ENCODE results near the gene C3AR1. TPM values are rescaled to one million over a fixed set of nuclear protein-coding genes. Genes with fewer than 3 reads are reported as not detected.
A peak's percentile ranks its signal among the peaks of the same experiment; 100 is the strongest.

C3AR1 gene
- total RNA-seq, 2 experiments from 2014 or later, result 1.4 TPM

DNA sequence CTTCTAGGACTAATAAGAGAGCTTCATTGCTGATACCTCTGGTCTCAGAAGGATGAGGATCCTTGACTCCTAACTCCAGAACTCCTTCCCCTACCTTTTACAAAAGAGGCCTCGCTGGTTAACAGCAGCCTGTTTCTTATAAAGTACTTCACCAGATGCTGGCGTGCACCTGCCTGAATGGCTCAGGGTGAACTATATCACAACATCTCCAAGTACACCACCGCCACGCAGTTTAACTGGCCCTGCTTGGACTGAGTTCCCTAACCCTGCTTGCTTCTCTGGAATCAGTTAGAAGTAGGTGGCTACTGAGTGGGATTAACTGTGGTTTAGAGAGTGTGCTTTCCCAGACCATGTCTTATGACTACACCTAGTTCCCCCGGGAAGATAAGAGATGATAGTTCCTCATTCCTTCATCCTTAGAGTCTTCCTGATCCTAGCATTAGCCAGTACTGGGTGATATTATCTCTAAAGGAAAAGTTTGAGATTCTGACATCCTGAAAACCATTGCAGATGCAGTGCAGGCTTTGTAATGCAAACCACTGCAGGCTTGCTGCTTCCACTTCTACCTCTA, 30.6 kb downstream of the C3AR1 start:
- peak overlapping the region; percentile 99 for H3K4me3 ChIP-seq (ENCODE audit: low read length)
- ATAC-seq (ENCODE audit: poor library complexity) (no peak), DNase-seq (no peak)
- no peaks in the 10 kb centered on the region for H3K27me3 ChIP-seq (ENCODE audit: control insufficient read depth in 1 of 2, insufficient read depth in 2 of 2, low read length in 2 of 2)
- Mint-ChIP-seq H3K36me3 (ENCODE audit: low read depth) (peaks cover 39% of the 10 kb centered on the region), H3K9me3 (no peaks in the 10 kb centered on the region), H3K27ac (peak overlapping the region; percentile 96), H3K27me3 (no peaks in the 10 kb centered on the region), H3K4me1 (ENCODE audit: low read depth) (peaks cover 73% of the 10 kb centered on the region), H3K4me3 (peak overlapping the region; percentile 83)
- peak overlapping the region in 1 of 2 donors; percentile 40 for H3K27ac ChIP-seq (ENCODE audit: low read depth in 1 of 2, low read length in 2 of 2)
- peaks cover 15% of the 10 kb centered on the region for H3K36me3 ChIP-seq (ENCODE audit: insufficient read depth, low read length)
- no peaks in the 10 kb centered on the region for H3K9me3 ChIP-seq (ENCODE audit: control insufficient read depth in 1 of 2, insufficient read depth in 1 of 2, low read length in 2 of 2)
- TF ChIP-seq, protein P1, sequence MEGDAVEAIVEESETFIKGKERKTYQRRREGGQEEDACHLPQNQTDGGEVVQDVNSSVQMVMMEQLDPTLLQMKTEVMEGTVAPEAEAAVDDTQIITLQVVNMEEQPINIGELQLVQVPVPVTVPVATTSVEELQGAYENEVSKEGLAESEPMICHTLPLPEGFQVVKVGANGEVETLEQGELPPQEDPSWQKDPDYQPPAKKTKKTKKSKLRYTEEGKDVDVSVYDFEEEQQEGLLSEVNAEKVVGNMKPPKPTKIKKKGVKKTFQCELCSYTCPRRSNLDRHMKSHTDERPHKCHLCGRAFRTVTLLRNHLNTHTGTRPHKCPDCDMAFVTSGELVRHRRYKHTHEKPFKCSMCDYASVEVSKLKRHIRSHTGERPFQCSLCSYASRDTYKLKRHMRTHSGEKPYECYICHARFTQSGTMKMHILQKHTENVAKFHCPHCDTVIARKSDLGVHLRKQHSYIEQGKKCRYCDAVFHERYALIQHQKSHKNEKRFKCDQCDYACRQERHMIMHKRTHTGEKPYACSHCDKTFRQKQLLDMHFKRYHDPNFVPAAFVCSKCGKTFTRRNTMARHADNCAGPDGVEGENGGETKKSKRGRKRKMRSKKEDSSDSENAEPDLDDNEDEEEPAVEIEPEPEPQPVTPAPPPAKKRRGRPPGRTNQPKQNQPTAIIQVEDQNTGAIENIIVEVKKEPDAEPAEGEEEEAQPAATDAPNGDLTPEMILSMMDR (IDR thresholded peaks at IDR 0.05), result no peak
- ChIA-PET POLR2A (interaction anchor here (0.6 to 6.5 kb wide), 4 partner anchors 9 to 99 kb away, joined by 3 to 59 read pairs (median 6); partner anchors contain the start of gene SLC2A3), CTCF (interaction anchor here (1.1 to 3.1 kb wide), 2 partner anchors 10 to 42 kb away, joined by 3 to 11 read pairs; no protein-coding TSS in a partner anchor)
- H3K4me1 ChIP-seq (ENCODE audit: insufficient read depth, low read length), result peaks cover 83% of the 10 kb centered on the region
- intact Hi-C loops (cut with DNase I, micrococcal nuclease), result no loop called here

DNA sequence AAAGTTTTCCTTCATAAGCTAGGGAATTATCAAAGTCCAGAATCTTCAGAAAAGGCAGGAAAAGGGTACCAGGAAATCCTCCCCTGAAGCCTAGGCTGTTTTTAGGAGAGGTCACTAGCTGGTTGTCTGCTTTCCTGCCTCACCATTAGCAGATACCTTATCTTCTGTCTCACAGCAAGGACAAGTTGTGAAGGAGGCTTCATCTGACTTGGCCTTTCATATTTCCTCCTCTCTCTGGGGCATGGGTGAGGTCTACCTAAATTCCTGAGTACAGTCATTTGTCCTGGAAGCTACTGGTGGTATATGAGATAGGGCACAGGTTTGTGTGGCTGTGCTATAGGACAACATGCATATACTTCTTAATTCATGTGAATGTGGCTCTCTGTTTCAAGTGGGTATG, 31.4 kb downstream of the C3AR1 start:
- no peaks in the 10 kb centered on the region for H3K9me3 ChIP-seq (ENCODE audit: control insufficient read depth in 1 of 2, insufficient read depth in 1 of 2, low read length in 2 of 2)
- peaks cover 32% of the 10 kb centered on the region for H3K36me3 Mint-ChIP-seq (ENCODE audit: low read depth)
- H3K4me1 ChIP-seq (ENCODE audit: insufficient read depth, low read length), result peaks cover 82% of the 10 kb centered on the region
- H3K9me3 Mint-ChIP-seq, result no peaks in the 10 kb centered on the region
- peaks cover 8% of the 10 kb centered on the region for H3K36me3 ChIP-seq (ENCODE audit: insufficient read depth, low read length)
- intact Hi-C loops (cut with DNase I, micrococcal nuclease), result no loop called here
- DNase-seq, result peak in 1 of 14 experiments; percentile 11
- ChIA-PET CTCF (interaction anchor here (3.1 kb wide), 1 partner anchor 43 kb away, joined by 11 read pairs; no protein-coding TSS in a partner anchor), POLR2A (interaction anchor here (1.2 to 6.5 kb wide), 3 partner anchors 8 to 99 kb away, joined by 4 to 59 read pairs (median 5); partner anchors contain the start of gene SLC2A3)
- no peaks in the 10 kb centered on the region for H3K27me3 Mint-ChIP-seq
- H3K27me3 ChIP-seq (ENCODE audit: control insufficient read depth in 1 of 2, insufficient read depth in 2 of 2, low read length in 2 of 2), result no peaks in the 10 kb centered on the region
- peak overlapping the region in 1 of 2 donors; percentile 40 for H3K27ac ChIP-seq (ENCODE audit: low read depth in 1 of 2, low read length in 2 of 2)
- H3K27ac Mint-ChIP-seq, result peak overlapping the region; percentile 96
- H3K4me1 Mint-ChIP-seq (ENCODE audit: low read depth), result peaks cover 70% of the 10 kb centered on the region
- no peak for ATAC-seq (ENCODE audit: poor library complexity)
- H3K4me3 ChIP-seq (ENCODE audit: low read length), result peak overlapping the region; percentile 99
- TF ChIP-seq, protein P1 (IDR thresholded peaks at IDR 0.05), result no peak
- H3K4me3 Mint-ChIP-seq, result peak overlapping the region; percentile 83

DNA sequence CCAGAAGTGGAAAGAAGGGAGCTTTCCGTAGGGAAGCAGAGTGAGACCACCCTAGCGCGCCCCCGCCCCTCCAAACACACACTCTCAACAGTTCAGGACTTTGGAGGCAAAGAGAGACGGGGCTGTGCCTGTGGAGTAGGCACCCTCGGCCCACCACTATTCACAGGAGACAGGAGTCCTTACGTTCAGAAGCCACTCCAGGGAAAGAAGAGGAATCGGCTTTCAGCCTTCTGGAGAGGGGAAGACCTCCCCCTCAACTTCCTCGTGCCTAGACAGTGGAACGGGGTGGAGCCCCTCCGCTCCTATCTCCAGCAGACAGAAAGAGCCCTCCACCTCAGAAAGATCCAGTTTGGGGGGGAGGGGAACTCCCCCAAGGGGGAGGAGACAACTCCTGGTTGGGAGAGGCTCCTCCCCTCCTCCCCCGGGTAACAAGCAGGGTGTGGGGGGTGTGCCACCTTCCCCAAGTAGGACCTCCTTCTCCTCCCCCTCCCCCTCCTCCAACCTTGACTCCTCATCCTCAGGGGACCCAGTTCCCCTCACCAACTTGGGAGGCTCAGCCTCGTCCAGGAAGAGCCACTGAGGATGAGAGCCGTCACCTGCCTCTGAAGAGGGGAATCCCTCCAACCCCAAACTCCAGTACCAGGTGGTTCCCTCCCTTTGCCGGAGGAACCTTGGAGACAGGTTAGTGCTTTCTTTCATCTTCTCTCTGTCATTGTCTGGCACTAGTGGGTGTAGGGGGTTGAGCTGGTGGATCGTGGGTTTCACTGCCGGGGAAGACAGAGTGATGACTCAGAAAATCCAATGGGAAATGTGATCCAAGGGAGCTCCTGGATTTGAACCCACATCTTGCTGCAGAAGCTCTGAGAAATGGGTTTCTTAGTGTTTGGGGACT, 32.8 kb downstream of the C3AR1 start:
- Histone ChIP-seq H3K9me3 (ENCODE audit: control insufficient read depth in 1 of 2, insufficient read depth in 1 of 2, low read length in 2 of 2) (no peaks in the 10 kb centered on the region), H3K4me1 (ENCODE audit: insufficient read depth, low read length) (peaks cover 69% of the 10 kb centered on the region), H3K36me3 (ENCODE audit: insufficient read depth, low read length) (peaks cover 5% of the 10 kb centered on the region), H3K27me3 (ENCODE audit: control insufficient read depth in 1 of 2, insufficient read depth in 2 of 2, low read length in 2 of 2) (no peaks in the 10 kb centered on the region), H3K4me3 (ENCODE audit: low read length) (peak overlapping the region; percentile 99), H3K27ac (ENCODE audit: low read depth in 1 of 2, low read length in 2 of 2) (peak overlapping the region; percentile 79 to 92)
- Mint-ChIP-seq H3K27me3 (no peaks in the 10 kb centered on the region), H3K36me3 (ENCODE audit: low read depth) (peaks cover 23% of the 10 kb centered on the region), H3K4me3 (peak overlapping the region; percentile 83), H3K4me1 (ENCODE audit: low read depth) (peaks cover 56% of the 10 kb centered on the region), H3K27ac (peak overlapping the region; percentile 96), H3K9me3 (no peaks in the 10 kb centered on the region)
- DNase-seq, result peak in 9 of 14 experiments; percentile 16 to 82 (median 44)
- TF ChIP-seq, protein P1 (IDR thresholded peaks at IDR 0.05), result no peak
- peak; percentile 28 for ATAC-seq (ENCODE audit: poor library complexity)
- intact Hi-C loops (cut with DNase I, micrococcal nuclease), result loop anchor here in 1 of 2 experiments (2.0 kb wide), 1 partner anchor 47 kb away; no protein-coding TSS in a partner anchor
- CTCF ChIA-PET, result interaction anchor here (0.6 to 3.1 kb wide), 4 partner anchors 13 to 131 kb away, joined by 3 to 11 read pairs (median 8); no protein-coding TSS in a partner anchor
- POLR2A ChIA-PET, result interaction anchor here (0.9 to 6.5 kb wide), 10 partner anchors 6 to 98 kb away, joined by 3 to 59 read pairs (median 4); partner anchors contain the start of genes C3AR1 and SLC2A3

All from CD4-positive, alpha-beta T cell (primary cell).